Activated CD4-positive, CD25-positive, alpha-beta regulatory T cell treated with anti-CD3 and anti-CD28 coated beads, Interleukin-2, amount 50 U/mL, for 24 hours (primary cell): Measurements from ENCODE around the gene PAK6.

ENCODE experiments used
- ATAC-seq, 2 donors: fragments of 150-1000 bp; cut with Tn5 transposase; one replicate each; pipeline ENCODE4 v1.10.0; 2021; ENCODE audit warnings: mild to moderate bottlenecking in 1 of 2, moderate library complexity in 1 of 2

The PAK6 gene

GRCh38 chr15:40293905-40294895, 55.3 kb downstream of the PAK6 start:
- no peak for ATAC-seq

- ATAC-seq = no peak
Observed at GRCh38 chr15:40295297-40295696, 56.4 kb downstream of the PAK6 start.

- no peak for ATAC-seq
Observed at GRCh38 chr15:40295877-40296560, 57.2 kb downstream of the PAK6 start.

- ATAC-seq = no peak
Observed at GRCh38 chr15:40296561-40297230, 57.8 kb downstream of the PAK6 start.

- ATAC-seq = no peak
Observed at GRCh38 chr15:40297356-40297755, 58.5 kb downstream of the PAK6 start.

GRCh38 chr15:40298216-40298935, 59.5 kb downstream of the PAK6 start:
- no peak for ATAC-seq

- no peak for ATAC-seq
Observed at GRCh38 chr15:40300367-40300766, 61.5 kb downstream of the PAK6 start.

GRCh38 chr15:40300771-40301170, 61.9 kb downstream of the PAK6 start:
- no peak for ATAC-seq

GRCh38 chr15:40301467-40302179, 62.8 kb downstream of the PAK6 start:
- ATAC-seq = no peak

- ATAC-seq = no peak
Observed at GRCh38 chr15:40302288-40302886, 63.5 kb downstream of the PAK6 start.

GRCh38 chr15:40302981-40303380, 64.1 kb downstream of the PAK6 start:
- no peak for ATAC-seq

- no peak for ATAC-seq
Observed at GRCh38 chr15:40303576-40303975, 64.7 kb downstream of the PAK6 start.

- no peak for ATAC-seq
Observed at GRCh38 chr15:40305281-40305680, 66.4 kb downstream of the PAK6 start.

GRCh38 chr15:40306371-40306770, 67.5 kb downstream of the PAK6 start:
- no peak for ATAC-seq

- ATAC-seq = no peak
Observed at GRCh38 chr15:40306908-40307307, 68.0 kb downstream of the PAK6 start.

- ATAC-seq = peak; percentile 77 to 84
Observed at GRCh38 chr15:40307421-40308211, 68.8 kb downstream of the PAK6 start, which contains the start of gene PLCB2. Gene PLCB2 (minus strand): TSS chr15:40307935. CDS start chr15:40307672, 263 bp downstream.

GRCh38 chr15:40309344-40309862, 70.5 kb downstream of the PAK6 start:
- ATAC-seq = no peak

GRCh38 chr15:40310001-40310959, 71.4 kb downstream of the PAK6 start:
- peak in 1 of 2 donors; percentile 11 for ATAC-seq

- no peak for ATAC-seq
Observed at GRCh38 chr15:40310993-40311392, 72.1 kb downstream of the PAK6 start.
